Endothelial cell (in vitro differentiated cells): ENCODE measurements around the gene SRPK1. TPM values are rescaled to one million over a fixed set of nuclear protein-coding genes. Genes with fewer than 3 reads are reported as not detected.
"Not testable (repeated sequence)": the region's sequence is repeated elsewhere in the genome, so short reads cannot be mapped to it uniquely, and the experiment has no call there.

Experiments
- DNase-seq: peaks from one replicate; pipeline ENCODE4 v3.0.0; 2021; ENCODE audit warnings: low spot score
- H3K27ac Mint-ChIP-seq: one replicate; pipeline ENCODE4 v1.8.0; 2021; ENCODE audit warnings: mixed read lengths, inconsistent platforms; ENCODE audit not compliant: unreplicated experiment
- H3K27me3 Mint-ChIP-seq: one replicate; pipeline ENCODE4 v1.8.0; 2021; ENCODE audit warnings: mild to moderate bottlenecking, moderate library complexity, mixed read lengths, inconsistent platforms; ENCODE audit not compliant: unreplicated experiment
- H3K36me3 Mint-ChIP-seq: one replicate; pipeline ENCODE4 v1.8.0; 2021; ENCODE audit warnings: mild to moderate bottlenecking, low read depth, mixed read lengths, inconsistent platforms; ENCODE audit not compliant: unreplicated experiment
- H3K4me1 Mint-ChIP-seq: one replicate; pipeline ENCODE4 v1.8.0; 2021; ENCODE audit warnings: mild to moderate bottlenecking, mixed read lengths, inconsistent platforms; ENCODE audit not compliant: unreplicated experiment
- H3K4me3 Mint-ChIP-seq: one replicate; pipeline ENCODE4 v1.8.0; 2021; ENCODE audit warnings: mild to moderate bottlenecking, mixed read lengths, inconsistent platforms; ENCODE audit not compliant: unreplicated experiment
- H3K9me3 Mint-ChIP-seq: one replicate; pipeline ENCODE4 v1.8.0; 2021; ENCODE audit warnings: mixed read lengths, inconsistent platforms; ENCODE audit not compliant: unreplicated experiment
- total RNA-seq: library from RNA; stranded (reverse); fragmentation: NEBNext Ultra II Directional; extraction: Animal tissue kit (Norgen Biotek cat#: 25700); gene quantifications from one replicate; pipeline ENCODE4 v1.2.1, GENCODE V29; 2021; ENCODE audit not compliant: unreplicated experiment
- TF ChIP-seq, protein P1 (sequence below): fragments of 200-600 bp; sonication (generic); IDR thresholded peaks from one replicate; pipeline ENCODE4 v1.5.0; 2021; ENCODE audit warnings: antibody characterized with exemption; ENCODE audit not compliant: unreplicated experiment

SRPK1 gene
- total RNA-seq, 1 donor from 2014 or later = 59.6 TPM

DNA sequence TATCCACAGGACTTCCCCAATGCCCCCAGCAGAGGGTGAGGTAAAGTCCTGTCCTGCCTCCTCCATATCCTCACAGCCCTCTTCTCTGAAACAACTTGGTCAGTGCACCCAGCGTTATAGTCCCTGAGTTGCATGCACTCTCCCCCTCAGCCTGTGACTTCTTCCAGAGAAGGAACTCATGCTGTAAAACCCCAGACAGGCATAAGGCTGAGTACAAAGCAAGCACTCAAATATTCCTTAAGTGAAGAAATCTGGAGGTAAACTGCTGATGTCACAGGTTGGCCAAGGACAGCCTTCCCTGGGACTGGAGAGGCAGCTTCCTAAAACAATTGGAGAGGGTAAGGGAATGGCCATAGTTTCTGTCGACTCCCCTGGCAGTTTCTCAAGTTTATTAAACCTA, 12.9 kb upstream of the SRPK1 start:
- Mint-ChIP-seq H3K4me1 (no peaks in the 10 kb centered on the region), H3K36me3 (no peaks in the 10 kb centered on the region), H3K9me3 (no peaks in the 10 kb centered on the region), H3K4me3 (no peak overlapping the region), H3K27ac (no peak overlapping the region), H3K27me3 (no peaks in the 10 kb centered on the region)
- TF ChIP-seq, protein P1, sequence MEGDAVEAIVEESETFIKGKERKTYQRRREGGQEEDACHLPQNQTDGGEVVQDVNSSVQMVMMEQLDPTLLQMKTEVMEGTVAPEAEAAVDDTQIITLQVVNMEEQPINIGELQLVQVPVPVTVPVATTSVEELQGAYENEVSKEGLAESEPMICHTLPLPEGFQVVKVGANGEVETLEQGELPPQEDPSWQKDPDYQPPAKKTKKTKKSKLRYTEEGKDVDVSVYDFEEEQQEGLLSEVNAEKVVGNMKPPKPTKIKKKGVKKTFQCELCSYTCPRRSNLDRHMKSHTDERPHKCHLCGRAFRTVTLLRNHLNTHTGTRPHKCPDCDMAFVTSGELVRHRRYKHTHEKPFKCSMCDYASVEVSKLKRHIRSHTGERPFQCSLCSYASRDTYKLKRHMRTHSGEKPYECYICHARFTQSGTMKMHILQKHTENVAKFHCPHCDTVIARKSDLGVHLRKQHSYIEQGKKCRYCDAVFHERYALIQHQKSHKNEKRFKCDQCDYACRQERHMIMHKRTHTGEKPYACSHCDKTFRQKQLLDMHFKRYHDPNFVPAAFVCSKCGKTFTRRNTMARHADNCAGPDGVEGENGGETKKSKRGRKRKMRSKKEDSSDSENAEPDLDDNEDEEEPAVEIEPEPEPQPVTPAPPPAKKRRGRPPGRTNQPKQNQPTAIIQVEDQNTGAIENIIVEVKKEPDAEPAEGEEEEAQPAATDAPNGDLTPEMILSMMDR = no peak
- no peak for DNase-seq

DNA sequence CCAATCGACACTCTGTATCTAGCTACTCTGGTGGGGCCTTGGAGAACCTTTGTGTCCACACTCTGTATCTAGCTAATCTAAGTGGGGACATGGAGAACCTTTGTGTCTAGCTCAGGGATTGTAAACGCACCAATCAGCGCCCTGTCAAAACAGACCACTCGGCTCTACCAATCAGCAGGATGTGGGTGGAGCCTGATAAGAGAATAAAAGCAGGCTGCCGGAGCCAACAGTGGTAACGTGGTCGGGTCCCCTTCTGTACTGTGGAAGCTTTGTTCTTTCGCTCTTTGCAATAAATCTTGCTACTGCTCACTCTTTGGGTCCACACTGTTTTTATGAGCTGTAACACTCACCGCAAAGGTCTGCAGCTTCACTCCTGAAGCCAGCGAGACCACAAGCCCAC, 11.0 kb upstream of the SRPK1 start:
- H3K27me3 Mint-ChIP-seq, H3K4me3 Mint-ChIP-seq, H3K4me1 Mint-ChIP-seq, H3K27ac Mint-ChIP-seq, DNase-seq, H3K36me3 Mint-ChIP-seq, H3K9me3 Mint-ChIP-seq: not testable (repeated sequence)

DNA sequence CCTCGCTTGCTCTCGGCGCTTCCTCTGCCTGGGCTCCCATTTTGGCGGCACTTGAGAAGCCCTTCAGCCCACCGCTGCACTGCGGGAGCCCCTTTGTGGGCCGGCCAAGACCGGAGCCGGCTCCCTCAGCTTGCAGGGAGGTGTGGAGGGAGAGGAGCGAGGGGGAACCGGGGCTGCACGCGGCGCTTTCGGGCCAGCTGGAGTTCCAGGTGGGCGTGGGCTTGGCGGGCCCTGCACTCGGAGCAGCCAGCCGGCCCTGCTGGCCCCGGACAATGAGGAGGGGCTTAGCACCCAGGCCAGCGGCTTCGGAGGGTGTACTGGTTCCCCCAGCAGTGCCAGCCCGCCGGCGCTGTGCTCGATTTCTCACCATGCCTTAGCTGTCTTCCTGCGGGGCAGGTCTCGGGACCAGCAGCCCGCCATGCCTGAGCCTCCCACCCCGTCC, 10.2 kb upstream of the SRPK1 start:
- TF ChIP-seq, protein P1 = no peak
- Mint-ChIP-seq H3K9me3 (no peaks in the 10 kb centered on the region), H3K36me3 (no peaks in the 10 kb centered on the region), H3K27ac (no peak overlapping the region), H3K27me3 (no peaks in the 10 kb centered on the region), H3K4me1 (no peaks in the 10 kb centered on the region), H3K4me3 (no peak overlapping the region)
- DNase-seq = no peak

- DNase-seq = no peak
- H3K27ac Mint-ChIP-seq = no peak overlapping the region
- H3K36me3 Mint-ChIP-seq = no peaks in the 10 kb centered on the region
- TF ChIP-seq, protein P1 = no peak
- H3K4me1 Mint-ChIP-seq = no peaks in the 10 kb centered on the region
- H3K27me3 Mint-ChIP-seq = no peaks in the 10 kb centered on the region
- no peaks in the 10 kb centered on the region for H3K9me3 Mint-ChIP-seq
- no peak overlapping the region for H3K4me3 Mint-ChIP-seq
Measured at GRCh38 chr6:35929601-35930000, 8.7 kb upstream of the SRPK1 start.

DNA sequence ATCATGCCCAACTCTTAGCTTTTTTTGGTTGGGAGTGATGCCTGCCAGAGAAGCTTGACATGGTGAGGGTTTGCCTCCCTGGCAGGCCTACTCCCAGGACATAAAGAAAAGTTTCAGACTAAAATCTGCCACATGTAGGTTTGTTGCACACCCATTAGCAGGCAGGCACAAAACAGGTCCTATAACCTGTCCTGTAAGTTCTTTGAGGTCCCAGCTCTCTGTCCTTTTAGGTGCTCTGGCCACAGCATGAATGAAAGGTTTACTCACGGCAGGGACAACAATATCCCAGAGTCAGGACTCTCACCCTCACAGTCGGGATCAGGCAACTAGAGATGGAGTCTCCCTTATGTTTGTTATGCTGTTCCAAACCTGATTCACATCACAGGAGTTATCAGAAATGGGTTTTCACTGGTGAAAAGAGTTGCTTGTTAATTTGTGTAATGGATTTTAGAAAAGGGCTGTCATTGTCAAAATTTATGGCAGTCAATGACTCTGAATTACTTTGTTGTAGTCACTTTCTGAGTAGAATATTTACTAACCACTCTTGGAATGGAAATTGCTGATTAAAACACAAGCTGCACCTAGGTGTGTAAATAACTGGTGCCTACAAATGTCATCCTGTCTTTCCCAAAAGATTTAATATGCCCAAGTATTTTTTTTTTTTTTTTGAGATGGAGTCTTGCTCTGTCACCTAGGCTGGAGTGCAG, 5.8 kb upstream of the SRPK1 start:
- TF ChIP-seq, protein P1 = no peak
- H3K4me3 Mint-ChIP-seq = no peak overlapping the region
- no peaks in the 10 kb centered on the region for H3K36me3 Mint-ChIP-seq
- H3K4me1 Mint-ChIP-seq = no peaks in the 10 kb centered on the region
- DNase-seq = no peak
- peaks cover 2% of the 10 kb centered on the region for H3K27me3 Mint-ChIP-seq
- H3K9me3 Mint-ChIP-seq = no peaks in the 10 kb centered on the region
- no peak overlapping the region for H3K27ac Mint-ChIP-seq
